AG08396 (cell line): ENCODE measurements around the gene MANBA.

Source experiments
- DNase-seq: peaks from one replicate; pipeline ENCODE4 v3.0.0; 2012; ENCODE audit warnings: low spot score, mixed read lengths

Gene MANBA

DNA sequence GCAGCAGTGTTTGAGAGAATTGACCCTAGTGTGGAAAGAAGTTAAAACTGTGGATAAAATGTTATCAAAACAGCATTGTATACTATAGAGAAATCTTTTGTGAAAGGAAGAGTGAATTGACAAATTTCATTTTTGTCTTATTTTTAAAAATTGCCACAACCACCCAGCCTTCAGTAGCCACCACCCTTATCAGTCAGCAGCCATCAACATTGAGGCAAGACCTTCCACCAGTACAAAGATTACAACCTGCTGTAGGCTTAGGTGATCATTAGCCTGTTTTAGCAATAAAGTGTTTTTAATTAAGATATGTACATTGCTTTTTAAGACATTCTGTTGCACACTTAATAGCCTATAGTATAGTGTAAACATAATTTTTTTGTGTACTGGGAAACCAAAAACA, 168.5 kb downstream of the MANBA start:
- no peak for DNase-seq

DNA sequence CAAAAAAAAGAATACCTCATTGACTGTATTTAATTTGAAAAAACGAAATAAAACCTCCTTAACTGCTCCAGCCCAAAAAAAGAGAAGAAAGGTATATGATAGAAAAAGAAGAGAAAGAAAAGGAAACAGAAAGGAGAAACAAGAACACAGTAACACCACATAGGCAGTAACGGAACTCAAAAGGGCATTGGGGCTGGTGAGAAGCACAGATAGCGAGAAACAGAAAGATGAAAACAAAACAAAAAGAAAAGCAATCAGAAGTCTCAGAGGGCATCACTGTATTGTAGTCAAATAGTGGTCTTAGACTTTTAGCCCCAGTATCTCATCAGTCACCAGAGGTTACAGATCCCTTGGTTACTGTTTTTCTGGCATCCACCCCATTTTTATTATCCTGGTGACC, 171.0 kb downstream of the MANBA start:
- DNase-seq, result no peak

DNA sequence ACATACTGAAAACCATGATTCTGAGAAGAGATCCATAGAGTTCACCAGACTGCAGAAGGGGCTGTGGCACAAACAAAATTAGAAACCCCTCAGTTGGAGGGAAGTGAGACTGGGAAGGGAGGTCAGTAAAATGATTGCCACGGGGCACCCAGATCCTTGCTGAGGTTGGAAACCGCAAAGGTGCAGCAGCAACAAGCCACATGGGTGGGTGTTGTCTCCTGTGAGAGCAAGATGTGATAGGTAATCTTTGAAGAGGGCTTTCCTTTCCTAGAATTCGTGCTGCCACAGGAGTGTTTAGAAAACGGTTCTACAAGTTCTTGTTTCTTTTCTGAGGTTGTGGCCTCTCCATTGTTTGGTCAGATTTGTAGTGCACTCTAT, 174.1 kb downstream of the MANBA start:
- DNase-seq, result no peak

- no peak for DNase-seq
Observed at GRCh38 chr4:102586002-102586643, 174.6 kb downstream of the MANBA start.

- no peak for DNase-seq
Observed at GRCh38 chr4:102585329-102585728, 175.4 kb downstream of the MANBA start.

DNA sequence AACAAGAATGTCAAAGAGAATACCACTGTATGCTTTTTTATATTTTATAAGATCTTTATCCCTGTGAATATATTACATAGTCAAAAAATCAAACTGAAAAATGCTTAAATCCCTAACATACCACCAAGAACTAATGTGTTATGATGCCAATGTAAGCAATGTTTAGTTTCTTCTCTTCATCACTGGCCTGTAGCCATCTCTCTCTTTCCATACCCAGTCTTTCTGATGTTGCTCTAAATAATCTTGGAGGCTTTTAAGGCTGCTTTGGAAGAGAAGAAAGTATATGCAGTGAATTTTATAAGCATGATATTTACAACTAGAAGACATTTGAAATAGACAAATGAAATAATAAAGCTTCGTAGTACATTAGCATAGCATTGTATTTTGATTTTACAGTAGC, 176.7 kb downstream of the MANBA start:
- DNase-seq, result no peak
